Smooth muscle cell (in vitro differentiated cells): ENCODE measurements around the gene DALRD3. TPM values are rescaled to one million over a fixed set of nuclear protein-coding genes. Genes with fewer than 3 reads are reported as not detected.

Source experiments
- DNase-seq: peaks from one replicate; lab custom pipeline; 2025; ENCODE audit not compliant: unreplicated experiment; lab: John Stamatoyannopoulos, UW
- H2AFZ ChIP-seq: fragments of 200-600 bp; sonication (generic); 2 replicates; pipeline ENCODE4 v1.6.0; 2016; ENCODE audit warnings: antibody characterized with exemption, low read depth, mild to moderate bottlenecking
- H3F3A ChIP-seq: fragments of 200-600 bp; sonication (generic); 2 replicates; pipeline ENCODE4 v1.6.0; 2017; ENCODE audit warnings: antibody characterized with exemption, low read depth
- H3K27ac ChIP-seq: fragments of 200-600 bp; sonication (generic); 2 replicates; pipeline ENCODE4 v1.5.1; 2016; ENCODE audit warnings: low read depth, mild to moderate bottlenecking
- H3K27me3 ChIP-seq: fragments of 200-600 bp; sonication (generic); 2 replicates; pipeline ENCODE4 v1.6.1; 2016; ENCODE audit warnings: low read depth, mild to moderate bottlenecking
- H3K36me3 ChIP-seq: fragments of 200-600 bp; sonication (generic); 2 replicates; pipeline ENCODE4 v1.5.1; 2016; ENCODE audit warnings: low read depth
- H3K4me1 ChIP-seq: fragments of 200-600 bp; sonication (generic); 2 replicates; pipeline ENCODE4 v1.5.1; 2016; ENCODE audit warnings: low read depth
- H3K4me2 ChIP-seq: fragments of 200-600 bp; sonication (generic); 2 replicates; pipeline ENCODE4 v1.6.0; 2016; ENCODE audit warnings: mild to moderate bottlenecking
- H3K4me3 ChIP-seq: fragments of 200-600 bp; sonication (generic); 2 replicates; pipeline ENCODE4 v1.5.1; 2016; ENCODE audit warnings: mild to moderate bottlenecking
- H3K79me2 ChIP-seq: fragments of 200-600 bp; sonication (generic); 2 replicates; pipeline ENCODE4 v1.6.0; 2016; ENCODE audit warnings: low read depth, mild to moderate bottlenecking
- H3K9ac ChIP-seq: fragments of 200-600 bp; sonication (generic); 2 replicates; pipeline ENCODE4 v1.6.0; 2016; ENCODE audit warnings: low read depth
- H3K9me3 ChIP-seq: fragments of 200-600 bp; sonication (generic); replicated peaks from 2 replicates; pipeline ENCODE4 v1.5.1; 2016; ENCODE audit warnings: low read depth
- H4K20me1 ChIP-seq: fragments of 200-600 bp; sonication (generic); 2 replicates; pipeline ENCODE4 v1.6.0; 2016; ENCODE audit warnings: low read depth
- CTCF ChIP-seq: fragments of 200-600 bp; sonication (generic); IDR thresholded peaks from 2 replicates; pipeline ENCODE4 v1.5.1; 2017; ENCODE audit warnings: borderline replicate concordance, mild to moderate bottlenecking, antibody characterized with exemption; ENCODE audit not compliant: insufficient read depth, poor library complexity, severe bottlenecking
- WGBS: methylation state at CpG from one replicate; pipeline ENCODE4 v1.1.7; 2016; ENCODE audit warnings: low lambda C conversion rate; 5-methylcytosine and 5-hydroxymethylcytosine counted together
- polyA plus RNA-seq: library from polyadenylated mRNA; unstranded; fragments of >200 nt; fragmentation: Nextera tagmentation; extraction: Ambion mirVana; gene quantifications from 2 replicates; pipeline ENCODE4 v1.2.1, GENCODE V29; 2016
- total RNA-seq: library from RNA; depleted of rRNA; stranded (reverse); fragments of >200 nt; gene quantifications from 2 replicates; pipeline ENCODE4 v1.2.3, GENCODE V29; 2014

Gene DALRD3
- total and polyA plus RNA-seq, 2 experiments from 2014 or later = 35.6 to 39.0 TPM

- no peak for DNase-seq
- Histone ChIP-seq H3F3A (no peaks in the 10 kb centered on the region), H2AFZ (no peak overlapping the region), H3K9ac (no peak overlapping the region), H4K20me1 (no peaks in the 10 kb centered on the region), H3K36me3 (no peaks in the 10 kb centered on the region), H3K27me3 (no peaks in the 10 kb centered on the region), H3K4me3 (no peak overlapping the region), H3K4me1 (peaks cover 15% of the 10 kb centered on the region), H3K79me2 (peaks cover 20% of the 10 kb centered on the region), H3K9me3 (no peaks in the 10 kb centered on the region), H3K4me2 (no peak overlapping the region), H3K27ac (no peak overlapping the region)
- no peak for TF ChIP-seq CTCF
Measured at GRCh38 chr3:48993834-48994233, 24.5 kb downstream of the DALRD3 start.

GRCh38 chr3:48991851-48992545 lies 26.4 kb downstream of the DALRD3 start:
- DNase-seq = no peak
- no peaks in the 10 kb centered on the region for H3K9me3 ChIP-seq
- no peak overlapping the region for H2AFZ ChIP-seq
- H3K4me3 ChIP-seq = peak overlapping the region; percentile 80
- peaks cover 3% of the 10 kb centered on the region for H3F3A ChIP-seq
- no peaks in the 10 kb centered on the region for H4K20me1 ChIP-seq
- H3K27ac ChIP-seq = no peak overlapping the region
- peaks cover 16% of the 10 kb centered on the region for H3K4me1 ChIP-seq
- peaks cover 20% of the 10 kb centered on the region for H3K79me2 ChIP-seq
- H3K9ac ChIP-seq = no peak overlapping the region
- no peaks in the 10 kb centered on the region for H3K27me3 ChIP-seq
- 96% methylated on average over 5 of the region's 5 CpGs for WGBS
- H3K36me3 ChIP-seq = no peaks in the 10 kb centered on the region
- peak overlapping the region; percentile 94 for H3K4me2 ChIP-seq
- no peak for TF ChIP-seq CTCF

- H3K9ac ChIP-seq = peak overlapping the region; percentile 85
- H3K27me3 ChIP-seq = no peaks in the 10 kb centered on the region
- peak overlapping the region; percentile 94 for H3K27ac ChIP-seq
- no peaks in the 10 kb centered on the region for H3K9me3 ChIP-seq
- peaks cover 16% of the 10 kb centered on the region for H3K4me1 ChIP-seq
- peaks cover 20% of the 10 kb centered on the region for H3K79me2 ChIP-seq
- WGBS = 9% methylated on average over 36 of the region's 40 CpGs
- TF ChIP-seq CTCF = no peak
- H3K4me2 ChIP-seq = peak overlapping the region; percentile 94
- peak overlapping the region; percentile 7 for H2AFZ ChIP-seq
- no peak for DNase-seq
- H3F3A ChIP-seq = peaks cover 3% of the 10 kb centered on the region
- H3K4me3 ChIP-seq = peak overlapping the region; percentile 80
- no peaks in the 10 kb centered on the region for H4K20me1 ChIP-seq
- H3K36me3 ChIP-seq = no peaks in the 10 kb centered on the region
Measured at GRCh38 chr3:48990636-48991469, 27.5 kb downstream of the DALRD3 start.
